ENCODE measurements around the gene SENP5. TPM values are rescaled to one million over a fixed set of nuclear protein-coding genes. Genes with fewer than 3 reads are reported as not detected.

The SENP5 gene
- total and polyA plus RNA-seq, 9 of the 15 experiments (the other 6 are each of a cell fraction or from before 2014, with no cell fraction given), result 18.3 to 59.7 (median 35.8) TPM

DNA sequence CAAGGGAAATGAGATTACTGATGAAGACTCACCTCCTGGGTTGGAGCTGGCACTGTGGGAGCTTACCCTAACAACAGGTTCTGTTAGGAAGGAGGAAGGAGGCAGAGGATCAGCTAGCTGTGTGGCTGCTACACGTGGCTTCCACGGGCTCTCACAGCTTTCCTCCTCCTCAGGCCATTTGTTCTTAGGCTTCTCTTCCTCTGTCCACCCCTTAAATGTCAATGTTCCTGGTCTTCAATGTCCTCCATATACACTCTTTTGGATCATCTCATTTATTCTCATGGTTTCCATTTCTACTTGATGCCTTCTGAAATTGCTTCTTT lies 95.9 kb downstream of the SENP5 start (continued):
- TF ChIP-seq, protein P1, sequence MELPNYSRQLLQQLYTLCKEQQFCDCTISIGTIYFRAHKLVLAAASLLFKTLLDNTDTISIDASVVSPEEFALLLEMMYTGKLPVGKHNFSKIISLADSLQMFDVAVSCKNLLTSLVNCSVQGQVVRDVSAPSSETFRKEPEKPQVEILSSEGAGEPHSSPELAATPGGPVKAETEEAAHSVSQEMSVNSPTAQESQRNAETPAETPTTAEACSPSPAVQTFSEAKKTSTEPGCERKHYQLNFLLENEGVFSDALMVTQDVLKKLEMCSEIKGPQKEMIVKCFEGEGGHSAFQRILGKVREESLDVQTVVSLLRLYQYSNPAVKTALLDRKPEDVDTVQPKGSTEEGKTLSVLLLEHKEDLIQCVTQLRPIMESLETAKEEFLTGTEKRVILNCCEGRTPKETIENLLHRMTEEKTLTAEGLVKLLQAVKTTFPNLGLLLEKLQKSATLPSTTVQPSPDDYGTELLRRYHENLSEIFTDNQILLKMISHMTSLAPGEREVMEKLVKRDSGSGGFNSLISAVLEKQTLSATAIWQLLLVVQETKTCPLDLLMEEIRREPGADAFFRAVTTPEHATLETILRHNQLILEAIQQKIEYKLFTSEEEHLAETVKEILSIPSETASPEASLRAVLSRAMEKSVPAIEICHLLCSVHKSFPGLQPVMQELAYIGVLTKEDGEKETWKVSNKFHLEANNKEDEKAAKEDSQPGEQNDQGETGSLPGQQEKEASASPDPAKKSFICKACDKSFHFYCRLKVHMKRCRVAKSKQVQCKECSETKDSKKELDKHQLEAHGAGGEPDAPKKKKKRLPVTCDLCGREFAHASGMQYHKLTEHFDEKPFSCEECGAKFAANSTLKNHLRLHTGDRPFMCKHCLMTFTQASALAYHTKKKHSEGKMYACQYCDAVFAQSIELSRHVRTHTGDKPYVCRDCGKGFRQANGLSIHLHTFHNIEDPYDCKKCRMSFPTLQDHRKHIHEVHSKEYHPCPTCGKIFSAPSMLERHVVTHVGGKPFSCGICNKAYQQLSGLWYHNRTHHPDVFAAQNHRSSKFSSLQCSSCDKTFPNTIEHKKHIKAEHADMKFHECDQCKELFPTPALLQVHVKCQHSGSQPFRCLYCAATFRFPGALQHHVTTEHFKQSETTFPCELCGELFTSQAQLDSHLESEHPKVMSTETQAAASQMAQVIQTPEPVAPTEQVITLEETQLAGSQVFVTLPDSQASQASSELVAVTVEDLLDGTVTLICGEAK (IDR thresholded peaks at IDR 0.05), result no peak
- TF ChIP-seq, protein P1 (CRISPR knock-in tag; IDR thresholded peaks at IDR 0.05), result no peak

All from K562 (cell line).